OCI-LY3 (cell line): Measurements from ENCODE around the gene TTLL5.

Source experiments
- EZH2phosphoT487 ChIP-seq: fragments of 200-600 bp; shearing (Covaris generic); IDR thresholded peaks from 2 replicates; pipeline ENCODE4 v1.6.1; 2018; ENCODE audit warnings: antibody characterized with exemption, mixed run types, low read depth
- TF ChIP-seq, protein P1 (sequence below): fragments of 200-600, 300-600 bp; sonication (generic); IDR thresholded peaks from 2 replicates; pipeline ENCODE4 v1.5.1; 2014; ENCODE audit warnings: antibody characterized with exemption, low read length, low read depth

- TF ChIP-seq, protein P1, sequence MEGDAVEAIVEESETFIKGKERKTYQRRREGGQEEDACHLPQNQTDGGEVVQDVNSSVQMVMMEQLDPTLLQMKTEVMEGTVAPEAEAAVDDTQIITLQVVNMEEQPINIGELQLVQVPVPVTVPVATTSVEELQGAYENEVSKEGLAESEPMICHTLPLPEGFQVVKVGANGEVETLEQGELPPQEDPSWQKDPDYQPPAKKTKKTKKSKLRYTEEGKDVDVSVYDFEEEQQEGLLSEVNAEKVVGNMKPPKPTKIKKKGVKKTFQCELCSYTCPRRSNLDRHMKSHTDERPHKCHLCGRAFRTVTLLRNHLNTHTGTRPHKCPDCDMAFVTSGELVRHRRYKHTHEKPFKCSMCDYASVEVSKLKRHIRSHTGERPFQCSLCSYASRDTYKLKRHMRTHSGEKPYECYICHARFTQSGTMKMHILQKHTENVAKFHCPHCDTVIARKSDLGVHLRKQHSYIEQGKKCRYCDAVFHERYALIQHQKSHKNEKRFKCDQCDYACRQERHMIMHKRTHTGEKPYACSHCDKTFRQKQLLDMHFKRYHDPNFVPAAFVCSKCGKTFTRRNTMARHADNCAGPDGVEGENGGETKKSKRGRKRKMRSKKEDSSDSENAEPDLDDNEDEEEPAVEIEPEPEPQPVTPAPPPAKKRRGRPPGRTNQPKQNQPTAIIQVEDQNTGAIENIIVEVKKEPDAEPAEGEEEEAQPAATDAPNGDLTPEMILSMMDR, result no peak
- TF ChIP-seq EZH2phosphoT487, result no peak
Observed at GRCh38 chr14:75822522-75823141, 161.6 kb downstream of the TTLL5 start.
